PC-9 (cell line): ENCODE results near the gene ESD. TPM values are rescaled to one million over a fixed set of nuclear protein-coding genes. Genes with fewer than 3 reads are reported as not detected.
"Not testable (repeated sequence)": the region's sequence is repeated elsewhere in the genome, so short reads cannot be mapped to it uniquely, and the experiment has no call there.

Experiments used
- BruUV-seq: library from RNA; stranded (reverse); fragments of 400-500 nt; replicated peaks from 2 replicates; lab custom pipeline; 2021; lab: Mats Ljungman, UMichigan
- CTCF ChIA-PET: fragments of 300-600 bp; sonication (Branson Sonifier 250); formaldehyde crosslinking; loops from one replicate; lab custom pipeline; 2022; ENCODE audit warnings: antibody characterized with exemption; lab: Charles Lee
- POLR2A ChIA-PET: fragments of 300-600 bp; sonication (Branson Sonifier 250); formaldehyde crosslinking; loops from one replicate; lab custom pipeline; 2022; ENCODE audit warnings: antibody characterized with exemption; ENCODE audit not compliant: unreplicated experiment; lab: Charles Lee
- DNase-seq, 2 experiments: peaks; one replicate each; pipeline versions ENCODE4 v3.0.0 to v3.0.0-alpha.2; 2015 to 2022; ENCODE audit warnings: mixed read lengths in 1 of 2
- H2AFZ ChIP-seq: fragments of 200-600 bp; sonication (generic); 2 replicates; pipeline ENCODE4 v1.8.1; 2017; ENCODE audit warnings: antibody characterized with exemption
- H3F3A ChIP-seq: fragments of 200-600 bp; sonication (generic); 2 replicates; pipeline ENCODE4 v1.8.1; 2017; ENCODE audit warnings: antibody characterized with exemption, mild to moderate bottlenecking, low read depth; ENCODE audit not compliant: insufficient read depth
- H3K27ac ChIP-seq: fragments of 200-600 bp; sonication (generic); 2 replicates; pipeline ENCODE4 v1.6.1; 2016; ENCODE audit warnings: mixed run types
- H3K27me3 ChIP-seq: fragments of 200-600 bp; sonication (generic); 2 replicates; pipeline ENCODE4 v1.6.1; 2016; ENCODE audit warnings: low read depth, mixed run types; ENCODE audit not compliant: insufficient read depth
- H3K36me3 ChIP-seq: fragments of 200-600 bp; sonication (generic); 2 replicates; pipeline ENCODE4 v1.6.1; 2016; ENCODE audit warnings: low read depth, mixed run types
- H3K4me1 ChIP-seq: fragments of 200-600 bp; sonication (generic); replicated peaks from 2 replicates; pipeline ENCODE4 v1.6.1; 2016; ENCODE audit warnings: mixed run types; ENCODE audit not compliant: insufficient read depth
- H3K4me2 ChIP-seq: fragments of 200-600 bp; sonication (generic); 2 replicates; pipeline ENCODE4 v1.6.1; 2017; ENCODE audit warnings: mixed run types
- H3K4me3 ChIP-seq: fragments of 200-600 bp; sonication (generic); 2 replicates; pipeline ENCODE4 v1.6.1; 2016; ENCODE audit warnings: mixed run types
- H3K79me2 ChIP-seq: fragments of 200-600 bp; sonication (generic); 2 replicates; pipeline ENCODE4 v1.6.1; 2017; ENCODE audit warnings: low read depth, mixed run types
- H3K9me2 ChIP-seq: fragments of 200-600 bp; sonication (generic); 2 replicates; pipeline ENCODE4 v1.8.1; 2017; ENCODE audit warnings: mild to moderate bottlenecking; ENCODE audit not compliant: insufficient read depth
- H3K9me3 ChIP-seq: fragments of 200-600 bp; sonication (generic); 2 replicates; pipeline ENCODE4 v1.8.1; 2016; ENCODE audit warnings: low read depth; ENCODE audit not compliant: insufficient read depth
- H4K20me1 ChIP-seq: fragments of 200-600 bp; sonication (generic); 2 replicates; pipeline ENCODE4 v1.8.1; 2017; ENCODE audit not compliant: insufficient read depth
- EZH2 ChIP-seq: fragments of 200-600 bp; sonication (generic); IDR thresholded peaks from 2 replicates; pipeline ENCODE4 v1.8.0; 2017; ENCODE audit warnings: antibody characterized with exemption, low read depth
- intact Hi-C: fragments of 100-400 bp; cut with micrococcal nuclease; formaldehyde crosslinking; loops from one replicate; pipeline ENCODE4 v1.10.0; 2022; ENCODE audit not compliant: unreplicated experiment
- total RNA-seq: library from RNA; stranded (reverse); gene quantifications from 2 replicates; pipeline ENCODE4 v1.2.3, GENCODE V29; 2021
- TF ChIP-seq, protein P1 (sequence below): fragments of 200-600 bp; sonication (generic); conservative IDR thresholded peaks from 2 replicates; pipeline ENCODE4 v1.6.1; 2017; ENCODE audit warnings: mixed run types, antibody characterized with exemption, mild to moderate bottlenecking, moderate library complexity

Gene ESD
- total RNA-seq, 1 experiment from 2014 or later: 58.5 TPM

DNA sequence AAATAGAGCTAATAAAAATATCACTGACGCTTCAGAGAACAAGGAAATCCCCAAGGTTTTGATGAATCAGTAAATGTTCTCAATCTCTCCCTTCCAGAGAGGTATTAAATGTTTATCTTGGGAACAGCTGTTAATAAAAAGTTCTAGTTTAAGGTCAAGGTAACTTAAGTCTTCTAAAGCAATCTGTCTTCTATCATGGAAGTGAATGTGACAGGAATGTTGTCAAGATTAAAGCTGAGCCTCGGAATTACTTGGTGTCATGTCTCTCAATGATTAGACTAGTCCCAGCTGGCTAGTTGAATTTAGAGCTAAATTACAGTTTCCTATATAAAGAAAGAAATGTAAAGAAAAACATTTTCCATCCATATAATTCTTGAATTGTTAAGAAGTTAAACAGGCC lies 23.4 kb downstream of the ESD start:
- H3F3A ChIP-seq: no peaks in the 10 kb centered on the region
- intact Hi-C loops: no loop called here
- POLR2A ChIA-PET: no interaction called here
- no peak overlapping the region for H3K27ac ChIP-seq
- H3K4me3 ChIP-seq: no peak overlapping the region
- H4K20me1 ChIP-seq: no peaks in the 10 kb centered on the region
- no peaks in the 10 kb centered on the region for H3K79me2 ChIP-seq
- H3K9me2 ChIP-seq: no peaks in the 10 kb centered on the region
- no TSS peak for BruUV-seq
- H3K27me3 ChIP-seq: no peaks in the 10 kb centered on the region
- no peak for TF ChIP-seq EZH2
- TF ChIP-seq, protein P1, sequence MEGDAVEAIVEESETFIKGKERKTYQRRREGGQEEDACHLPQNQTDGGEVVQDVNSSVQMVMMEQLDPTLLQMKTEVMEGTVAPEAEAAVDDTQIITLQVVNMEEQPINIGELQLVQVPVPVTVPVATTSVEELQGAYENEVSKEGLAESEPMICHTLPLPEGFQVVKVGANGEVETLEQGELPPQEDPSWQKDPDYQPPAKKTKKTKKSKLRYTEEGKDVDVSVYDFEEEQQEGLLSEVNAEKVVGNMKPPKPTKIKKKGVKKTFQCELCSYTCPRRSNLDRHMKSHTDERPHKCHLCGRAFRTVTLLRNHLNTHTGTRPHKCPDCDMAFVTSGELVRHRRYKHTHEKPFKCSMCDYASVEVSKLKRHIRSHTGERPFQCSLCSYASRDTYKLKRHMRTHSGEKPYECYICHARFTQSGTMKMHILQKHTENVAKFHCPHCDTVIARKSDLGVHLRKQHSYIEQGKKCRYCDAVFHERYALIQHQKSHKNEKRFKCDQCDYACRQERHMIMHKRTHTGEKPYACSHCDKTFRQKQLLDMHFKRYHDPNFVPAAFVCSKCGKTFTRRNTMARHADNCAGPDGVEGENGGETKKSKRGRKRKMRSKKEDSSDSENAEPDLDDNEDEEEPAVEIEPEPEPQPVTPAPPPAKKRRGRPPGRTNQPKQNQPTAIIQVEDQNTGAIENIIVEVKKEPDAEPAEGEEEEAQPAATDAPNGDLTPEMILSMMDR: no peak
- no peak for DNase-seq
- CTCF ChIA-PET: no interaction called here
- H3K36me3 ChIP-seq: peaks cover 10% of the 10 kb centered on the region; the same call in 1 of the 2 replicates
- no peak overlapping the region for H2AFZ ChIP-seq
- H3K4me1 ChIP-seq: no peaks in the 10 kb centered on the region
- no peak overlapping the region for H3K4me2 ChIP-seq
- no peaks in the 10 kb centered on the region for H3K9me3 ChIP-seq

- CTCF ChIA-PET: no interaction called here
- intact Hi-C loops: no loop called here
- no peaks in the 10 kb centered on the region for H3K9me3 ChIP-seq
- H3K27me3 ChIP-seq: no peaks in the 10 kb centered on the region
- POLR2A ChIA-PET: no interaction called here
- no peaks in the 10 kb centered on the region for H3F3A ChIP-seq
- H3K27ac ChIP-seq: no peak overlapping the region
- H3K79me2 ChIP-seq: no peaks in the 10 kb centered on the region
- no peaks in the 10 kb centered on the region for H4K20me1 ChIP-seq
- H3K9me2 ChIP-seq: no peaks in the 10 kb centered on the region
- DNase-seq: no peak
- H3K36me3 ChIP-seq: peaks cover 10% of the 10 kb centered on the region; the same call in 1 of the 2 replicates
- H3K4me3 ChIP-seq: no peak overlapping the region
- TF ChIP-seq, protein P1: no peak
- TF ChIP-seq EZH2: no peak
- H3K4me2 ChIP-seq: no peak overlapping the region
- no peak overlapping the region for H2AFZ ChIP-seq
- H3K4me1 ChIP-seq: no peaks in the 10 kb centered on the region
- BruUV-seq: no TSS peak
Measured at GRCh38 chr13:46771693-46772092, 25.3 kb downstream of the ESD start.

DNA sequence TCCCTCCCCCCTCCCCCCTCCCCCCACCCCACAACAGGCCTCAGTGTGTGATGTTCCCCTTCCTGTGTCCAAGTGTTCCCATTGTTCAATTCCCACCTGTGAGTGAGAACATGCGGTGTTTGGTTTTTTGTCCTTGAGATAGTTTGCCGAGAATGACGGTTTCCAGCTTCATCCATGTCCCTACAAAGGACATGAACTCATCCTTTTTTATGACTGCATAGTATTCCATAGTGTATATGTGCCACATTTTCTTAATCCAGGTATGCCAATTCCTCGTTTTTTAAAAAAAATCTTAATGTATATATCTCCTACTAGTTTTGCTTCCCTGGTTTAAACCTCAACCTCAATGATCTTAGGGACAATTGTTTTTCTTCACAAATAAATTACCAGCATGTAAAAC lies 27.0 kb downstream of the ESD start:
- H3K27ac ChIP-seq, DNase-seq, H3K9me3 ChIP-seq, H4K20me1 ChIP-seq, H3K27me3 ChIP-seq, H3F3A ChIP-seq, H3K9me2 ChIP-seq, H3K79me2 ChIP-seq, H3K4me2 ChIP-seq, H3K4me3 ChIP-seq, CTCF ChIA-PET, H3K4me1 ChIP-seq, H2AFZ ChIP-seq, POLR2A ChIA-PET, BruUV-seq: not testable (repeated sequence)
- intact Hi-C loops: loop anchor here (10.0 kb wide), 1 partner anchor 1005 kb away; no protein-coding TSS in a partner anchor
- peaks cover 10% of the 10 kb centered on the region; the same call in 1 of the 2 replicates for H3K36me3 ChIP-seq

GRCh38 chr13:46761866-46762265 lies 35.1 kb downstream of the ESD start:
- Histone ChIP-seq H3K27ac (no peak overlapping the region), H3K9me2 (no peaks in the 10 kb centered on the region), H3K4me1 (peaks cover 7% of the 10 kb centered on the region; the same call in 1 of the 2 replicates), H2AFZ (no peak overlapping the region; the same call in 1 of the 2 replicates), H3K4me3 (no peak overlapping the region), H4K20me1 (no peaks in the 10 kb centered on the region), H3K79me2 (no peaks in the 10 kb centered on the region), H3F3A (no peaks in the 10 kb centered on the region), H3K27me3 (no peaks in the 10 kb centered on the region), H3K36me3 (no peaks in the 10 kb centered on the region), H3K4me2 (no peak overlapping the region), H3K9me3 (no peaks in the 10 kb centered on the region)
- no TSS peak for BruUV-seq
- CTCF ChIA-PET: no interaction called here
- intact Hi-C loops: loop anchor here (10.0 kb wide), 1 partner anchor 1013 kb away; no protein-coding TSS in a partner anchor
- DNase-seq: no peak
- TF ChIP-seq, protein P1: no peak
- no peak for TF ChIP-seq EZH2
- POLR2A ChIA-PET: no interaction called here
